Prostate gland (tissue), 2 donors: ENCODE measurements around the gene ERBB2. TPM values are rescaled to one million over a fixed set of nuclear protein-coding genes. Genes with fewer than 3 reads are reported as not detected.

Experiments
- DNase-seq: peaks from one replicate; pipeline ENCODE4 v3.0.0-alpha.2; 2019; ENCODE audit warnings: low spot score
- H3K27ac ChIP-seq, 2 donors: fragments of 200-600 bp; sonication (generic); 2 replicates each; pipeline ENCODE4 v1.5.1; 2017 to 2019
- H3K27me3 ChIP-seq: fragments of 200-600 bp; sonication (generic); replicated peaks from 2 replicates; pipeline ENCODE4 v1.5.1; 2019; ENCODE audit not compliant: insufficient read depth
- H3K36me3 ChIP-seq, 2 donors: fragments of 200-600 bp; sonication (generic); 1 replicate in 1 of 2; 2 replicates in 1 of 2; pipeline versions ENCODE4 v1.5.1 to v1.8.1; 2017 to 2019
- H3K4me1 ChIP-seq: fragments of 200-600 bp; sonication (generic); replicated peaks from 2 replicates; pipeline ENCODE4 v1.5.1; 2019
- H3K4me3 ChIP-seq, 2 donors: fragments of 200-600 bp; sonication (generic); 2 replicates each; pipeline ENCODE4 v1.5.1; 2017 to 2019
- H3K9me3 ChIP-seq: fragments of 200-600 bp; sonication (generic); 2 replicates; pipeline ENCODE4 v1.5.1; 2017
- POLR2A ChIP-seq: fragments of 450-650 bp; IDR thresholded peaks from one replicate; pipeline ENCODE4 v1.6.1; 2016; ENCODE audit warnings: antibody characterized with exemption, mild to moderate bottlenecking
- POLR2AphosphoS5 ChIP-seq: sonication (generic); formaldehyde crosslinking; IDR thresholded peaks from one replicate; pipeline ENCODE4 v1.6.1; 2017; ENCODE audit warnings: antibody characterized with exemption
- WGBS: methylation state at CpG from one replicate; pipeline ENCODE4 v1.1.5; 2018; 5-methylcytosine and 5-hydroxymethylcytosine counted together
- intact Hi-C: fragments of 100-400 bp; cut with DNase I; formaldehyde crosslinking; loops from one replicate; pipeline ENCODE4 v1.14.2; 2022
- total RNA-seq, 2 donors: library from RNA; depleted of rRNA; stranded (reverse); fragments of >200 nt; gene quantifications; one replicate each; pipeline ENCODE4 v1.1.0, GENCODE V29; 2016
- TF ChIP-seq, protein P1 (sequence below), 4 experiments: fragments of 200-600 bp in 2 of 4; fragments of 450-650 bp in 2 of 4; sonication (generic) in 2 of 4; IDR thresholded peaks; 1 replicate in 3 of 4; 2 replicates in 1 of 4; pipeline ENCODE4 v1.5.1; 2016 to 2019; ENCODE audit warnings: antibody characterized with exemption in 4 of 4, mild to moderate bottlenecking in 2 of 4, moderate library complexity in 2 of 4

ERBB2 gene
- 100 to 1,000 TPM; 112 to 172 TPM for total RNA-seq

DNA sequence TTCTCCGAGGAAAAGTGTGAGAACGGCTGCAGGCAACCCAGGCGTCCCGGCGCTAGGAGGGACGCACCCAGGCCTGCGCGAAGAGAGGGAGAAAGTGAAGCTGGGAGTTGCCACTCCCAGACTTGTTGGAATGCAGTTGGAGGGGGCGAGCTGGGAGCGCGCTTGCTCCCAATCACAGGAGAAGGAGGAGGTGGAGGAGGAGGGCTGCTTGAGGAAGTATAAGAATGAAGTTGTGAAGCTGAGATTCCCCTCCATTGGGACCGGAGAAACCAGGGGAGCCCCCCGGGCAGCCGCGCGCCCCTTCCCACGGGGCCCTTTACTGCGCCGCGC lies at the start of gene ERBB2:
Gene ERBB2, plus strand, starts transcription at position 247 of the 330 bp plus-strand sequence. CDS start 175 bp downstream, outside the sequence.
- peak; percentile 83 for TF ChIP-seq POLR2A
- peak; percentile 91 for TF ChIP-seq POLR2AphosphoS5
- TF ChIP-seq, protein P1, sequence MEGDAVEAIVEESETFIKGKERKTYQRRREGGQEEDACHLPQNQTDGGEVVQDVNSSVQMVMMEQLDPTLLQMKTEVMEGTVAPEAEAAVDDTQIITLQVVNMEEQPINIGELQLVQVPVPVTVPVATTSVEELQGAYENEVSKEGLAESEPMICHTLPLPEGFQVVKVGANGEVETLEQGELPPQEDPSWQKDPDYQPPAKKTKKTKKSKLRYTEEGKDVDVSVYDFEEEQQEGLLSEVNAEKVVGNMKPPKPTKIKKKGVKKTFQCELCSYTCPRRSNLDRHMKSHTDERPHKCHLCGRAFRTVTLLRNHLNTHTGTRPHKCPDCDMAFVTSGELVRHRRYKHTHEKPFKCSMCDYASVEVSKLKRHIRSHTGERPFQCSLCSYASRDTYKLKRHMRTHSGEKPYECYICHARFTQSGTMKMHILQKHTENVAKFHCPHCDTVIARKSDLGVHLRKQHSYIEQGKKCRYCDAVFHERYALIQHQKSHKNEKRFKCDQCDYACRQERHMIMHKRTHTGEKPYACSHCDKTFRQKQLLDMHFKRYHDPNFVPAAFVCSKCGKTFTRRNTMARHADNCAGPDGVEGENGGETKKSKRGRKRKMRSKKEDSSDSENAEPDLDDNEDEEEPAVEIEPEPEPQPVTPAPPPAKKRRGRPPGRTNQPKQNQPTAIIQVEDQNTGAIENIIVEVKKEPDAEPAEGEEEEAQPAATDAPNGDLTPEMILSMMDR (IDR thresholded peaks at IDR 0.05): no peak
- 1% methylated on average over 20 of the region's 20 CpGs for WGBS
- intact Hi-C loops: no loop called here

GRCh38 chr17:39650121-39650579 lies 49.7 kb upstream of the ERBB2 start:
- Histone ChIP-seq H3K36me3 (no peaks in the 10 kb centered on the region), H3K27me3 (no peaks in the 10 kb centered on the region), H3K9me3 (no peaks in the 10 kb centered on the region), H3K4me3 (no peak overlapping the region), H3K27ac (no peak overlapping the region), H3K4me1 (peaks cover 13% of the 10 kb centered on the region)
- TF ChIP-seq POLR2A (no peak), POLR2AphosphoS5 (no peak)
- TF ChIP-seq, protein P1 (IDR thresholded peaks at IDR 0.05): no peak
- WGBS: 86% methylated on average over 11 of the region's 11 CpGs
- intact Hi-C loops: no loop called here
- no peak for DNase-seq

More for the DNA sequence above, at the start of gene ERBB2:
- peak; percentile 86 for DNase-seq
- no peaks in the 10 kb centered on the region for H3K9me3 ChIP-seq
- H3K27ac ChIP-seq: peak within 1 kb of the TSS; percentile 98
- peak within 1 kb of the TSS; percentile 98 for H3K4me3 ChIP-seq
- no peaks in the 10 kb centered on the region for H3K36me3 ChIP-seq
- peaks cover 24% of the 10 kb centered on the region for H3K4me1 ChIP-seq
- no peaks in the 10 kb centered on the region for H3K27me3 ChIP-seq

- Histone ChIP-seq H3K36me3 (no peaks in the 10 kb centered on the region), H3K4me3 (no peak overlapping the region), H3K9me3 (no peaks in the 10 kb centered on the region), H3K27me3 (no peaks in the 10 kb centered on the region), H3K27ac (peak overlapping the region; percentile 58 to 67), H3K4me1 (peaks cover 13% of the 10 kb centered on the region)
- peak; percentile 43 for DNase-seq
- intact Hi-C loops: no loop called here
- TF ChIP-seq POLR2AphosphoS5: peak; percentile 62
- TF ChIP-seq, protein P1 (IDR thresholded peaks at IDR 0.05): no peak
- TF ChIP-seq POLR2A: no peak
- 40% methylated on average over 8 of the region's 8 CpGs for WGBS
Observed at GRCh38 chr17:39651923-39652586, 47.8 kb upstream of the ERBB2 start.

DNA sequence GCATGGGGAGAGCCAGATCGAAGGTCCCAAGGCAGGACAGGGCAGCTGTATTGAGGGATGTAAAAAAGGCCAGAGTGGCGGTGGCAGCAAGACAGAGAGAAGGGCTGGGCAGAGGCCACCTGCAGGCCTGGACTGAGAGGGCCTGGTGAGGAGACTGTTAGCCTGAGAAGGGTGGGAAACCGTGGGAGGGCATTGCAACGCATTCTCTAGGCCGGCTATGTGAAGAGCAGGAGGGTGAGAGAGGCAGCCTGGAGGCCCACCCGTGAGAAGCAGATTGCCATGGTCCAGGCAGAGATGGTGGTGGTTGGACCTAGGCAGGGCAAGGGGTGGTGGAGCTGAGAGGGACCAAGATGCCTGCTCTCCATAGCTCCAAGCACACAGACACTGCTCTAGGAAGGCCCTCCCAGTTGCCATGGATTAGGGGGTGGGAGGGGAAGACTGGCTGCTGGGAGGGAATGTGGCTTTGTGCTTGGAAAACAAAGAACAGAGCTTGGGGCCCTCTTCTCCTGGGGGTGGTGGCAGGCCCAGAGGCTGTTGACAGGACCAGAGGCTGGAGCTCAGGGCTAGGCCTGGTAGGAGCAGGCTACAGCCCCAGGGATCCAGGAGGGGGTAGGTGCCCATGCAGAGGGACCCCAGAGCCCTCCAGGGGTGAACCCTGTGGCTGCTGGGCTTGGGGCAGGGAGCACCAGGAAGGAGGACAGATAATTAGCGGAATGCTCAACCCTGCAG lies 47.1 kb upstream of the ERBB2 start:
- Histone ChIP-seq H3K9me3 (no peaks in the 10 kb centered on the region), H3K27ac (peak overlapping the region; percentile 58 to 67), H3K4me1 (peaks cover 13% of the 10 kb centered on the region), H3K4me3 (no peak overlapping the region), H3K27me3 (no peaks in the 10 kb centered on the region), H3K36me3 (no peaks in the 10 kb centered on the region)
- intact Hi-C loops: no loop called here
- whole genome bisulfite sequencing: 54% methylated on average over 7 of the region's 7 CpGs
- TF ChIP-seq POLR2A: no peak
- TF ChIP-seq, protein P1 (IDR thresholded peaks at IDR 0.05): no peak
- TF ChIP-seq POLR2AphosphoS5: no peak
- no peak for DNase-seq

DNA sequence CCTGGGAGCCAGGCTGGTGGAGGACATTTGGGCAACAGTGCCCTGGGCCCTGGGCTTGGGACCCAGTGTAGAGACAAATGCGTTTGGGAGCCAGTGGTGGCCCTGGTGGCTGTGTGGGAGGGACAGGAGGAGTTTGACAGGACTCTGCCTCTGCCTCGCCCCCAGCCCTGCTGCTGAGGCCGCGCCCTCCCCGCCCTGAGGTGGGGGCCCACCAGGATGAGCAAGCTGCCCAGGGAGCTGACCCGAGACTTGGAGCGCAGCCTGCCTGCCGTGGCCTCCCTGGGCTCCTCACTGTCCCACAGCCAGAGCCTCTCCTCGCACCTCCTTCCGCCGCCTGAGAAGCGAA lies 46.6 kb upstream of the ERBB2 start:
- no peaks in the 10 kb centered on the region for H3K36me3 ChIP-seq
- TF ChIP-seq, protein P1 (IDR thresholded peaks at IDR 0.05): no peak
- TF ChIP-seq POLR2AphosphoS5 (no peak), POLR2A (no peak)
- H3K9me3 ChIP-seq: no peaks in the 10 kb centered on the region
- intact Hi-C loops: no loop called here
- WGBS: 88% methylated on average over 12 of the region's 12 CpGs
- no peak for DNase-seq
- H3K4me3 ChIP-seq: no peak overlapping the region
- peaks cover 13% of the 10 kb centered on the region for H3K4me1 ChIP-seq
- no peaks in the 10 kb centered on the region for H3K27me3 ChIP-seq
- peak overlapping the region; percentile 58 to 67 for H3K27ac ChIP-seq
